ENCODE results near the gene DGKI. TPM values are rescaled to one million over a fixed set of nuclear protein-coding genes. Genes with fewer than 3 reads are reported as not detected.

The DGKI gene
- total RNA-seq, 5 donors from 2014 or later (not counting 1 experiment from before 2014, with no cell fraction given) = not detected

DNA sequence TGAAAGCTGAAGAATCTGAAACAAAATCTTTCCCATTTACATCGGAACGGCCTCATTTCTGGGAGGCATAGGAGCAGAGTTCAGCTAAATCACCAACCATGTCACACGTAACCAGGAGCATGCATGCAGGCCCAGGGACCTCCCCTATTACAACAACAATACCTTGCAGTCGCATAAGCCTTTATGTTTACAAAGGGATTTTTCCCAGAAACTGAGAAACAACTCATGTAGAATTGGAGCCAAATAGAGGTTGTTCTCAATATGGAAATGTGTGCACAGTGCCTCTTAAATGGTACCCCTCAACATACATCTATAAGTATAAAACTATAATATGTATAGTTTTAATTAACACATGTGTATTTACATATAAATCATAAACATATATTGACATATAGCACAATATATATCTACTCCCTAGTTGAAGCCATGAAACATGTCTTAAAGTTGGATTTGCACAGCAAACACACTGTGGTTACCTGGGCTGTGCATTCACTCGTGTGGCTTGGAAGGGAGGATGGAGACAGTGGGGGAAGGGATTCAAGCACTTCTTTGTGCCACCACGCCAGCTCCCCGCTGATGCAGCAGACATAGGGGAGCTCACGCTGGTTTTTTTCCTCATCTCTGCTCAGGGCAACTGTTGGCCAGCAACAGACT lies 35.0 kb upstream of the DGKI start:
- Histone ChIP-seq H3K4me1 (ENCODE audit: control insufficient read depth in 1 of 2, extremely low read depth in 1 of 2, insufficient read depth in 2 of 2, low read length in 2 of 2) (no peaks in the 10 kb centered on the region), H3K36me3 (ENCODE audit: control insufficient read depth in 2 of 2, extremely low read depth in 1 of 2, insufficient read depth in 1 of 2, low read length in 1 of 2) (peaks cover 5 to 68% of the 10 kb centered on the region in 2 donors), H3K9me3 (no peaks in the 10 kb centered on the region), H3K27ac (ENCODE audit: low read length) (no peak overlapping the region), H3K4me3 (ENCODE audit: control insufficient read depth in 1 of 2, extremely low read depth in 1 of 2, low read length in 1 of 2) (no peak overlapping the region), H3K27me3 (replicated peaks in 1 of 2; ENCODE audit: control insufficient read depth in 2 of 2, extremely low read depth in 1 of 2, insufficient read depth in 2 of 2, low read length in 1 of 2) (no peaks in the 10 kb centered on the region)
- ChIA-PET POLR2A (no interaction called here), CTCF (interaction anchor here in 1 of 2 donors (0.5 kb wide), 1 partner anchor 697 kb away, joined by 4 read pairs; no protein-coding TSS in a partner anchor)
- Mint-ChIP-seq H3K9me3 (no peaks in the 10 kb centered on the region), H3K4me1 (no peaks in the 10 kb centered on the region), H3K36me3 (peaks cover 79% of the 10 kb centered on the region), H3K27ac (no peak overlapping the region), H3K27me3 (no peaks in the 10 kb centered on the region), H3K4me3 (no peak overlapping the region)
- no peak for ATAC-seq (replicated peaks in 1 of 4)
- WGBS (ENCODE audit: insufficient coverage) = 88% methylated on average over 6 of the region's 8 CpGs
- no peak for DNase-seq

GRCh38 chr7:137880432-137880831 lies 33.7 kb upstream of the DGKI start:
- no peaks in the 10 kb centered on the region for H3K9me3 Mint-ChIP-seq
- DNase-seq (no peak), ATAC-seq (replicated peaks in 1 of 4) (no peak)
- no peaks in the 10 kb centered on the region for H3K4me1 Mint-ChIP-seq
- H3K36me3 Mint-ChIP-seq = peaks cover 85% of the 10 kb centered on the region
- no peak overlapping the region for H3K4me3 Mint-ChIP-seq
- Histone ChIP-seq H3K27me3 (replicated peaks in 1 of 2; ENCODE audit: control insufficient read depth in 2 of 2, extremely low read depth in 1 of 2, insufficient read depth in 2 of 2, low read length in 1 of 2) (no peaks in the 10 kb centered on the region), H3K4me1 (ENCODE audit: control insufficient read depth in 1 of 2, extremely low read depth in 1 of 2, insufficient read depth in 2 of 2, low read length in 2 of 2) (no peaks in the 10 kb centered on the region), H3K27ac (ENCODE audit: low read length) (no peak overlapping the region), H3K4me3 (ENCODE audit: control insufficient read depth in 1 of 2, extremely low read depth in 1 of 2, low read length in 1 of 2) (no peak overlapping the region), H3K36me3 (ENCODE audit: control insufficient read depth in 2 of 2, extremely low read depth in 1 of 2, insufficient read depth in 1 of 2, low read length in 1 of 2) (peaks cover 5 to 69% of the 10 kb centered on the region in 2 donors), H3K9me3 (no peaks in the 10 kb centered on the region)
- H3K27ac Mint-ChIP-seq = no peak overlapping the region
- POLR2A ChIA-PET = no interaction called here
- WGBS (ENCODE audit: insufficient coverage) = 88% methylated on average over 4 of the region's 5 CpGs
- no peaks in the 10 kb centered on the region for H3K27me3 Mint-ChIP-seq
- CTCF ChIA-PET = no interaction called here

GRCh38 chr7:137879357-137880158 lies 32.8 kb upstream of the DGKI start:
- H3K4me1 ChIP-seq (ENCODE audit: control insufficient read depth in 1 of 2, extremely low read depth in 1 of 2, insufficient read depth in 2 of 2, low read length in 2 of 2) = no peaks in the 10 kb centered on the region
- no peak overlapping the region for H3K27ac Mint-ChIP-seq
- WGBS (ENCODE audit: insufficient coverage) = 98% methylated on average over 17 of the region's 20 CpGs
- peaks cover 5 to 60% of the 10 kb centered on the region in 2 donors for H3K36me3 ChIP-seq (ENCODE audit: control insufficient read depth in 2 of 2, extremely low read depth in 1 of 2, insufficient read depth in 1 of 2, low read length in 1 of 2)
- H3K9me3 Mint-ChIP-seq = no peaks in the 10 kb centered on the region
- no peaks in the 10 kb centered on the region for H3K4me1 Mint-ChIP-seq
- H3K36me3 Mint-ChIP-seq = peaks cover 84% of the 10 kb centered on the region
- CTCF ChIA-PET = no interaction called here
- no peaks in the 10 kb centered on the region for H3K27me3 Mint-ChIP-seq
- DNase-seq (no peak), ATAC-seq (replicated peaks in 1 of 4) (no peak)
- H3K27ac ChIP-seq (ENCODE audit: low read length) = no peak overlapping the region
- POLR2A ChIA-PET = no interaction called here
- no peaks in the 10 kb centered on the region for H3K27me3 ChIP-seq (replicated peaks in 1 of 2; ENCODE audit: control insufficient read depth in 2 of 2, extremely low read depth in 1 of 2, insufficient read depth in 2 of 2, low read length in 1 of 2)
- no peak overlapping the region for H3K4me3 ChIP-seq (ENCODE audit: control insufficient read depth in 1 of 2, extremely low read depth in 1 of 2, low read length in 1 of 2)
- H3K9me3 ChIP-seq = no peaks in the 10 kb centered on the region
- H3K4me3 Mint-ChIP-seq = no peak overlapping the region

- no peak for DNase-seq
- H3K36me3 ChIP-seq (ENCODE audit: control insufficient read depth in 2 of 2, extremely low read depth in 1 of 2, insufficient read depth in 1 of 2, low read length in 1 of 2) = peaks cover 5 to 53% of the 10 kb centered on the region in 2 donors
- Mint-ChIP-seq H3K27ac (no peak overlapping the region), H3K4me1 (no peaks in the 10 kb centered on the region), H3K4me3 (no peak overlapping the region), H3K27me3 (no peaks in the 10 kb centered on the region), H3K9me3 (no peaks in the 10 kb centered on the region), H3K36me3 (peaks cover 85% of the 10 kb centered on the region)
- no peaks in the 10 kb centered on the region for H3K4me1 ChIP-seq (ENCODE audit: control insufficient read depth in 1 of 2, extremely low read depth in 1 of 2, insufficient read depth in 2 of 2, low read length in 2 of 2)
- CTCF ChIA-PET = no interaction called here
- POLR2A ChIA-PET = no interaction called here
- no peak overlapping the region for H3K27ac ChIP-seq (ENCODE audit: low read length)
- ATAC-seq (replicated peaks in 1 of 4) = no peak
- H3K9me3 ChIP-seq = no peaks in the 10 kb centered on the region
- H3K27me3 ChIP-seq (replicated peaks in 1 of 2; ENCODE audit: control insufficient read depth in 2 of 2, extremely low read depth in 1 of 2, insufficient read depth in 2 of 2, low read length in 1 of 2) = no peaks in the 10 kb centered on the region
- H3K4me3 ChIP-seq (ENCODE audit: control insufficient read depth in 1 of 2, extremely low read depth in 1 of 2, low read length in 1 of 2) = no peak overlapping the region
- no CpG with 5 or more reads among the region's 8 CpGs for WGBS (ENCODE audit: insufficient coverage)
Observed at GRCh38 chr7:137878333-137878961, 31.7 kb upstream of the DGKI start.

DNA sequence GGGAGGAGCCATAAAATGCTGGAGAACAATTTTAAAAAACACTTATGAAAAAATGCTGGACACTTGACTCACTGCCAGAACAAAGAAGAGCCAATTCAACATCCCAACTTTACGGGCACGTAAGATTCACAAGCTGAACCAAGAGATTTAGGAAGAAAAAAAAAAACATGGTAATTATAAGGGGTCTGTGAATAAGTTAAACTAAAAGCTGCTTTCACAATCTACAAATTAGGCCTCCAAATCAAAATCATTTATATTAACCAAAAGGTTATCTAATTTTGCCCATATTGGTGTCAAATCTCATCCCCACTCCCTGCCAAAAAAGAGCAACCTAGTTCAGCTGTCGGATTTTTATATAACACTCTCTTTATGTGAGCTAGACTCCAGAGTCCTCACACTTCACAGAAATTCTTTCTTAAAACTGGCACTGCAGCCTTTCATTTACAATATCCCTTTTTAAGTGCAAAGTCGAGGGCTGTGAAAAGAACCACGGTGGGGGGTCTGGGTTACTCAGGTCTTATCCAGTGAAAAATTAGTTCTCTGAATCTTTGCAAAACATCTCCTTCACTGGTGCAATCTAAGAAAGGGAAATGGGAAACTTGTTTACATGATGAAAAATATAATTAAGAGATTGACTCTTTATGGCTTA lies 30.4 kb upstream of the DGKI start:
- Mint-ChIP-seq H3K9me3 (no peaks in the 10 kb centered on the region), H3K27me3 (no peaks in the 10 kb centered on the region), H3K27ac (no peak overlapping the region), H3K4me1 (no peaks in the 10 kb centered on the region), H3K36me3 (peaks cover 84% of the 10 kb centered on the region), H3K4me3 (no peak overlapping the region)
- CTCF ChIA-PET = no interaction called here
- Histone ChIP-seq H3K27me3 (replicated peaks in 1 of 2; ENCODE audit: control insufficient read depth in 2 of 2, extremely low read depth in 1 of 2, insufficient read depth in 2 of 2, low read length in 1 of 2) (no peaks in the 10 kb centered on the region), H3K4me3 (ENCODE audit: control insufficient read depth in 1 of 2, extremely low read depth in 1 of 2, low read length in 1 of 2) (no peak overlapping the region), H3K36me3 (ENCODE audit: control insufficient read depth in 2 of 2, extremely low read depth in 1 of 2, insufficient read depth in 1 of 2, low read length in 1 of 2) (peaks cover under 1 to 41% of the 10 kb centered on the region in 2 donors), H3K27ac (ENCODE audit: low read length) (no peak overlapping the region), H3K9me3 (no peaks in the 10 kb centered on the region), H3K4me1 (ENCODE audit: control insufficient read depth in 1 of 2, extremely low read depth in 1 of 2, insufficient read depth in 2 of 2, low read length in 2 of 2) (no peaks in the 10 kb centered on the region)
- DNase-seq (no peak), ATAC-seq (replicated peaks in 1 of 4) (no peak)
- 100% methylated on average over 1 of the region's 5 CpGs for WGBS (ENCODE audit: insufficient coverage)
- POLR2A ChIA-PET = no interaction called here

DNA sequence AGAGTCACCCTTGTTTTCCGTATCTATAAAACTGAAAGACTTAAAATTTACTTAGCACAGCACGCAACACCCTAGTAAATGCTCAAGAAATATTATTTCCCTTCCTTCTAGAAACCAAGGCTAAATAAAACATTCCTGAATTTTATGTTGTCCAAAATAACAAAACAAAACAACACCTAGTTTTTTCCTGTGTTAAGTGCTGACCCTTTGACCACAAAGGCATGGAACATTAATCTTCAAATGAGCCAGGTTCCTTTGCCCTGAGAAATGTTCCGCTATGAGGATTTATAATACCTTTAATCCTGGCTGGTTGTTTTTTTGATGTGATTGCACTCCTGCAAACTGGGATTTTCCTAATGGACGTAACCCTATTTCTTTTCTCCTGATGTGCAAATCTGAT lies 29.0 kb upstream of the DGKI start:
- Mint-ChIP-seq H3K9me3 (no peaks in the 10 kb centered on the region), H3K4me1 (no peaks in the 10 kb centered on the region), H3K27me3 (no peaks in the 10 kb centered on the region), H3K4me3 (no peak overlapping the region), H3K36me3 (peaks cover 81% of the 10 kb centered on the region), H3K27ac (no peak overlapping the region)
- Histone ChIP-seq H3K27ac (ENCODE audit: low read length) (no peak overlapping the region), H3K4me1 (ENCODE audit: control insufficient read depth in 1 of 2, extremely low read depth in 1 of 2, insufficient read depth in 2 of 2, low read length in 2 of 2) (no peaks in the 10 kb centered on the region), H3K4me3 (ENCODE audit: control insufficient read depth in 1 of 2, extremely low read depth in 1 of 2, low read length in 1 of 2) (no peak overlapping the region), H3K9me3 (no peaks in the 10 kb centered on the region), H3K27me3 (replicated peaks in 1 of 2; ENCODE audit: control insufficient read depth in 2 of 2, extremely low read depth in 1 of 2, insufficient read depth in 2 of 2, low read length in 1 of 2) (no peaks in the 10 kb centered on the region), H3K36me3 (ENCODE audit: control insufficient read depth in 2 of 2, extremely low read depth in 1 of 2, insufficient read depth in 1 of 2, low read length in 1 of 2) (peaks cover 0 to 29% of the 10 kb centered on the region in 2 donors)
- POLR2A ChIA-PET = interaction anchor here in 1 of 2 donors (0.5 kb wide), 1 partner anchor 26 kb away, joined by 9 read pairs; no protein-coding TSS in a partner anchor
- no peak for ATAC-seq (replicated peaks in 1 of 4)
- 100% methylated on average over 1 of the region's 4 CpGs for WGBS (ENCODE audit: insufficient coverage)
- no peak for DNase-seq
- CTCF ChIA-PET = no interaction called here

Measured in T-cell (primary cell).